ENCODE results near the gene GIT1.

GIT1 gene

GRCh38 chr17:29618272-29619065 lies 29.0 kb upstream of the GIT1 start:
- Mint-ChIP-seq H3K27ac (no peak overlapping the region), H3K4me1 (peaks cover 57% of the 10 kb centered on the region), H3K36me3 (peaks cover 28% of the 10 kb centered on the region), H3K9me3 (no peaks in the 10 kb centered on the region), H3K4me3 (peak overlapping the region; percentile 82)
- no peak for DNase-seq (ENCODE audit: low spot score in 2 of 2)
- ATAC-seq: no peak

- peak; percentile 60 for ATAC-seq
- H3K4me1 Mint-ChIP-seq: peaks cover 49% of the 10 kb centered on the region
These were observed 28.2 kb upstream of the GIT1 start for GRCh38 chr17:29617481-29618271.

GRCh38 chr17:29617125-29617480 lies 27.7 kb upstream of the GIT1 start:
- no peaks in the 10 kb centered on the region for H3K9me3 Mint-ChIP-seq
- DNase-seq (ENCODE audit: low spot score in 2 of 2) (peak; percentile 85 to 96), ATAC-seq (peak; percentile 79)
- peaks cover 25% of the 10 kb centered on the region for H3K36me3 Mint-ChIP-seq
- peak overlapping the region; percentile 85 for H3K27ac Mint-ChIP-seq
- peak overlapping the region; percentile 82 for H3K4me3 Mint-ChIP-seq
- peaks cover 44% of the 10 kb centered on the region for H3K4me1 Mint-ChIP-seq

More at GRCh38 chr17:29617481-29618271, 28.2 kb upstream of the GIT1 start:
- H3K4me3 Mint-ChIP-seq: peak overlapping the region; percentile 82
- peak; percentile 86 to 92 for DNase-seq (ENCODE audit: low spot score in 2 of 2)
- peak overlapping the region; percentile 85 for H3K27ac Mint-ChIP-seq
- no peaks in the 10 kb centered on the region for H3K9me3 Mint-ChIP-seq
- H3K36me3 Mint-ChIP-seq: peaks cover 28% of the 10 kb centered on the region

- H3K27ac Mint-ChIP-seq: peak overlapping the region; percentile 85
- ATAC-seq (no peak), DNase-seq (ENCODE audit: low spot score in 2 of 2) (no peak)
- peaks cover 22% of the 10 kb centered on the region for H3K36me3 Mint-ChIP-seq
- H3K4me3 Mint-ChIP-seq: peak overlapping the region; percentile 82
- H3K4me1 Mint-ChIP-seq: peaks cover 41% of the 10 kb centered on the region
- H3K9me3 Mint-ChIP-seq: no peaks in the 10 kb centered on the region
These were observed 27.0 kb upstream of the GIT1 start for GRCh38 chr17:29616300-29617048.

- Mint-ChIP-seq H3K4me1 (peaks cover 41% of the 10 kb centered on the region), H3K9me3 (no peaks in the 10 kb centered on the region), H3K4me3 (peak overlapping the region; percentile 82), H3K27ac (peak overlapping the region; percentile 84), H3K36me3 (peaks cover 22% of the 10 kb centered on the region)
- ATAC-seq (peak; percentile 74), DNase-seq (ENCODE audit: low spot score in 2 of 2) (peak; percentile 80 to 91)
These were observed 26.2 kb upstream of the GIT1 start for GRCh38 chr17:29615492-29616299.

GRCh38 chr17:29615048-29615385 lies 25.6 kb upstream of the GIT1 start:
- no peak for DNase-seq (ENCODE audit: low spot score in 2 of 2)
- Mint-ChIP-seq H3K36me3 (peaks cover 22% of the 10 kb centered on the region), H3K27ac (peak overlapping the region; percentile 84), H3K4me3 (peak overlapping the region; percentile 82), H3K4me1 (peaks cover 41% of the 10 kb centered on the region), H3K9me3 (no peaks in the 10 kb centered on the region)
- ATAC-seq: peak; percentile 57

- H3K27ac Mint-ChIP-seq: peak overlapping the region; percentile 84
- peaks cover 22% of the 10 kb centered on the region for H3K36me3 Mint-ChIP-seq
- peaks cover 41% of the 10 kb centered on the region for H3K4me1 Mint-ChIP-seq
- no peaks in the 10 kb centered on the region for H3K9me3 Mint-ChIP-seq
- peak overlapping the region; percentile 82 for H3K4me3 Mint-ChIP-seq
- no peak for ATAC-seq
- DNase-seq (ENCODE audit: low spot score in 2 of 2): no peak
These were observed 25.1 kb upstream of the GIT1 start for GRCh38 chr17:29614349-29615047.

GRCh38 chr17:29613856-29614255 lies 24.4 kb upstream of the GIT1 start:
- Mint-ChIP-seq H3K4me1 (peaks cover 41% of the 10 kb centered on the region), H3K4me3 (peak overlapping the region; percentile 82), H3K27ac (no peak overlapping the region), H3K9me3 (no peaks in the 10 kb centered on the region), H3K36me3 (peaks cover 22% of the 10 kb centered on the region)
- ATAC-seq (no peak), DNase-seq (ENCODE audit: low spot score in 2 of 2) (no peak)

- Mint-ChIP-seq H3K9me3 (no peaks in the 10 kb centered on the region), H3K36me3 (peaks cover 22% of the 10 kb centered on the region), H3K4me3 (peak overlapping the region; percentile 82), H3K4me1 (peaks cover 41% of the 10 kb centered on the region), H3K27ac (no peak overlapping the region)
- DNase-seq (ENCODE audit: low spot score in 2 of 2) (peak; percentile 97 to 98), ATAC-seq (peak; percentile 60)
These were observed 23.9 kb upstream of the GIT1 start for GRCh38 chr17:29613352-29613837.

GRCh38 chr17:29612404-29613280 lies 23.2 kb upstream of the GIT1 start:
- ATAC-seq (no peak), DNase-seq (ENCODE audit: low spot score in 2 of 2) (no peak)
- peaks cover 21% of the 10 kb centered on the region for H3K36me3 Mint-ChIP-seq
- H3K4me3 Mint-ChIP-seq: peak overlapping the region; percentile 82
- H3K27ac Mint-ChIP-seq: no peak overlapping the region
- H3K4me1 Mint-ChIP-seq: peaks cover 40% of the 10 kb centered on the region
- no peaks in the 10 kb centered on the region for H3K9me3 Mint-ChIP-seq

- peaks cover 15% of the 10 kb centered on the region for H3K36me3 Mint-ChIP-seq
- no peak overlapping the region for H3K4me3 Mint-ChIP-seq
- H3K4me1 Mint-ChIP-seq: peaks cover 35% of the 10 kb centered on the region
- H3K27ac Mint-ChIP-seq: no peak overlapping the region
- ATAC-seq (no peak), DNase-seq (ENCODE audit: low spot score in 2 of 2) (no peak)
- no peaks in the 10 kb centered on the region for H3K9me3 Mint-ChIP-seq
These were observed 22.6 kb upstream of the GIT1 start for GRCh38 chr17:29612094-29612403.

GRCh38 chr17:29611351-29612093 lies 22.1 kb upstream of the GIT1 start:
- Mint-ChIP-seq H3K4me3 (no peak overlapping the region), H3K9me3 (no peaks in the 10 kb centered on the region), H3K36me3 (peaks cover 12% of the 10 kb centered on the region), H3K4me1 (peaks cover 29% of the 10 kb centered on the region), H3K27ac (no peak overlapping the region)
- ATAC-seq: no peak
- DNase-seq (ENCODE audit: low spot score in 2 of 2): no peak

GRCh38 chr17:29610395-29610794 lies 20.9 kb upstream of the GIT1 start:
- Mint-ChIP-seq H3K4me3 (no peak overlapping the region), H3K9me3 (no peaks in the 10 kb centered on the region), H3K27ac (no peak overlapping the region), H3K36me3 (peaks cover 6% of the 10 kb centered on the region), H3K4me1 (peaks cover 18% of the 10 kb centered on the region)
- DNase-seq (ENCODE audit: low spot score in 2 of 2): no peak
- ATAC-seq: no peak
